Measurements from ENCODE around the gene TRIP13. TPM values are rescaled to one million over a fixed set of nuclear protein-coding genes. Genes with fewer than 3 reads are reported as not detected.

TRIP13 gene
- polyA plus RNA-seq, 1 experiment = 20.4 TPM

DNA sequence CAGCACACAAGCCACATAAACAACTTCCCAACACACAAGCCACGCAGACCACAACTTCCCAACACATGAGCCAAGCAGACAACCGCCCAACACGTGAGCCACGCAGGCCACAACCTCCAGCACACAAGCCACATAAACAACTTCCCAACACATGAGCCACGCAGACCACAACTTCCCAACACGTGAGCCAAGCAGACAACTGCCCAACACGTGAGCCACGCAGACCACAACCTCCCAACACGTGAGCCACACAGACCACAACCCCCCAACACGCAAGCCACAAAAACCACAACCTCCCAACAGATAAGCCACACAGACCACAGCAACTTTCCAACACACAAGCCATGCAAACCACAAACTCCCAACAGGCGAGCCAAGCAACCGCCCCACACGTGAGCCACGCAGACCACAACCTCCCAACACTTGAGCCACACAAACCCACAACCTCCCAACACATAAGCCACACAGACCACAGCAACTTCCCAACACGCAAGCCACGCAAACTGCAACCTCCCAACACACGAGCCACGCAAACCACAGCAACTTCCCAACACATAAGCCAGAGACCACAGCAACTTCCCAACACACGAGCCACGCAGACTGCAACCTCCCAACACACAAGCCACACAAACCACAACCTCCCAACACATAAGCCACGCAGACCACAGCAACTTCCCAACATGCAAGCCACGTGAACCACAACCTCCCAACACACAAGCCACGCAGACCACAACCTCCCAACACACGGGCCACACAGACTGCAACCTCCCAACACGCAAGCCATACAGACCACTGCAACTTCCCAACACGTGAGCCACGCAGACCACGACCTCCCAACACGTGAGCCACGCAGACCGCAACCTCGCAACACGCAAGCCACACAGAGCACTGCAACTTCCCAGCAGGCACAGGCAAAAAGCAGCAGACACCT lies 10.2 kb upstream of the TRIP13 start:
- DNase-seq (ENCODE audit: low read depth) = no peak
- CTCF ChIA-PET = no interaction called here
- Histone ChIP-seq H3K4me3 (ENCODE audit: low read depth, low read length) (no peak overlapping the region), H3K36me3 (ENCODE audit: control insufficient read depth, insufficient read depth, low read length) (peaks cover 52% of the 10 kb centered on the region), H3K27me3 (ENCODE audit: control insufficient read depth, insufficient read depth, low read length) (no peaks in the 10 kb centered on the region)
- POLR2A ChIA-PET = no interaction called here
- TF ChIP-seq, protein P1, sequence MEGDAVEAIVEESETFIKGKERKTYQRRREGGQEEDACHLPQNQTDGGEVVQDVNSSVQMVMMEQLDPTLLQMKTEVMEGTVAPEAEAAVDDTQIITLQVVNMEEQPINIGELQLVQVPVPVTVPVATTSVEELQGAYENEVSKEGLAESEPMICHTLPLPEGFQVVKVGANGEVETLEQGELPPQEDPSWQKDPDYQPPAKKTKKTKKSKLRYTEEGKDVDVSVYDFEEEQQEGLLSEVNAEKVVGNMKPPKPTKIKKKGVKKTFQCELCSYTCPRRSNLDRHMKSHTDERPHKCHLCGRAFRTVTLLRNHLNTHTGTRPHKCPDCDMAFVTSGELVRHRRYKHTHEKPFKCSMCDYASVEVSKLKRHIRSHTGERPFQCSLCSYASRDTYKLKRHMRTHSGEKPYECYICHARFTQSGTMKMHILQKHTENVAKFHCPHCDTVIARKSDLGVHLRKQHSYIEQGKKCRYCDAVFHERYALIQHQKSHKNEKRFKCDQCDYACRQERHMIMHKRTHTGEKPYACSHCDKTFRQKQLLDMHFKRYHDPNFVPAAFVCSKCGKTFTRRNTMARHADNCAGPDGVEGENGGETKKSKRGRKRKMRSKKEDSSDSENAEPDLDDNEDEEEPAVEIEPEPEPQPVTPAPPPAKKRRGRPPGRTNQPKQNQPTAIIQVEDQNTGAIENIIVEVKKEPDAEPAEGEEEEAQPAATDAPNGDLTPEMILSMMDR (IDR thresholded peaks at IDR 0.05; ENCODE audit: insufficient read depth, low read depth, low read length) = no peak

DNA sequence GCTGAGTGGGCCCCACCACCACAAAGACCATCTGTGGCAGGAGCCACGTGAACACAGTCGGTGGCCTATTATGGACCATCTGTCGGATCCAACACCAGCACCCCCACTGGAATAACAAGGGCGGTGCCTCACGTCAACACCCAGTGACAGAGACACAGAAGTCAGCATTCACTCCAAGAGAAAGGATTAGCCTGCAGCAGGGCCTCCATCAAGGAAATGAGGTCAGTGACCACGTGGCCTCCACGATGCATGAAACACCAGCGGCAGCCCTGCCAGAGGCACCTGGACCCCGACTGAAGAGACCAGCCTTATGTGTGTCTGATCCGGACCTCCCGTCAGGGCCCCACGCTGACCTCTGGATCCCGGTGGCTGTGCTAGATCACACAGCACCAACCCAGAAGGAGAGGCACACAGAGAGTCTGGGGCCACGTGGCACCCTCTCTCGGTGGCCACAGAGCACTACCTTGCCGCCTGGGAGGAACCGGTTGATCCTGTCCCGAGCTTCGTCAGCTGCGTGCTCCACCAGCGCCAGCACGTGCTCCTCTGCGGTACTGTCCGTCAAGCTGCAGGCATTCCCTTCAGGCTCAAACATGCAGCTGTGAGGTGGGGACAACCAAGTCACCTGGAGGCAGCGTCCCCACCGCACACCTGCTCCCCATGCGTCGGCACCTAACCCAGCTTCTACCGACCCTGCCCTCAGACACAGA lies 9.1 kb upstream of the TRIP13 start:
- peaks cover 53% of the 10 kb centered on the region for H3K36me3 ChIP-seq (ENCODE audit: control insufficient read depth, insufficient read depth, low read length)
- POLR2A ChIA-PET = no interaction called here
- no peaks in the 10 kb centered on the region for H3K27me3 ChIP-seq (ENCODE audit: control insufficient read depth, insufficient read depth, low read length)
- TF ChIP-seq, protein P1 (IDR thresholded peaks at IDR 0.05; ENCODE audit: insufficient read depth, low read depth, low read length) = no peak
- CTCF ChIA-PET = no interaction called here
- DNase-seq (ENCODE audit: low read depth) = no peak
- no peak overlapping the region for H3K4me3 ChIP-seq (ENCODE audit: low read depth, low read length)

DNA sequence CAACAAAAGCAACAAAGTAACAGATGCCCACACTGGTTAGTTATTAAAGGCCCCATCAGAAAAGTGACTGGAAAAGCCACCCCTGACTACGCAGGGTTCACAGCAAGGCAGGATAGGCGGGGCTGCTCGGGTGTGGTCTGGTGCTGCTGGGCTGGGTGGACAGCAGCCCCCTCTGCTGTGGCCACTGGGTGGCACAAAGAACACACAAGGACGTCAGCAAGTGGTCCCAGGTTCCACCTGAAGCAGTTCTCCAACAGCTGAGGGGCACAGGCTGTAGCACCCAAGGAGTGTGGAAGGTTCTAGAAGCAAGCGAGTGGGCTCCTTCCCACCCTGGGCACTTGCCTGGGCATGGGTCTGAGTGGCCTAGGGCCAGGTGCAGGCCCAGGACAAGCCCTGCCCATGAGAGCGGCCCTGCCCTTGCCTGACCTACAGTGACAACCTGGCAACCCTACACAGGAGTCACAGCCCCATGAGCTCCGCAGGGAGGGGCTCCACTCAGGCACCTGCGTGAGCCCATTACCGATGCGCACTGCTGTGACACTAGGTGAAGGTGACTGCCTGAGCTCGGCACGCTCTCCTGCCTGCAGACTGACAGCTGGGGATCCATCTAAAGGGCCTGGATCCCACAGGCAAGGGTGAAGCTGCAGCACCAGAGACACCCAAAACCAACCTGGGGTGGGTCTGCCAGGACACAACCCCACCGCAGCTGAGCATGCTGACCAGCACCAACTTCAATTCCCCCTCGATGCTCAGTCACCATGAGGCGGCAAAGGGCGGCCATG lies 8.1 kb upstream of the TRIP13 start:
- CTCF ChIA-PET = no interaction called here
- peaks cover 55% of the 10 kb centered on the region for H3K36me3 ChIP-seq (ENCODE audit: control insufficient read depth, insufficient read depth, low read length)

DNA sequence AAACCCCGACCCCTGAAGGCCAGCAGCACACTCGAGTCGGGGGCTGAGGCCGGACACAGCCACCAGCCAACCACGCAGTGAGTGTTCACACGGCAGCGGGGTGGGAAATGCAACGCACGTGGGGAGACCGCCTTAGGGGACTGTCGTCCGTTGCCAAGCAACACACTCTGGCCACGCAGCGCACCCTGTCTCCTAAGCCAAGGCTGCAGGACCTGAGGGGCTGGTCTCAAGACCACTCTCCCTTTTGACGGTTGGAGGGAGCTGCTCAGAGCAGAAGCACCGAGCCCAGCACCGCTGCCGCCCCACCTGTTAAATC lies 7.6 kb upstream of the TRIP13 start:
- peaks cover 57% of the 10 kb centered on the region for H3K36me3 ChIP-seq (ENCODE audit: control insufficient read depth, insufficient read depth, low read length)
- TF ChIP-seq, protein P1 (IDR thresholded peaks at IDR 0.05; ENCODE audit: insufficient read depth, low read depth, low read length) = no peak
- H3K4me3 ChIP-seq (ENCODE audit: low read depth, low read length) = no peak overlapping the region
- no peak for DNase-seq (ENCODE audit: low read depth)
- ChIA-PET CTCF (no interaction called here), POLR2A (no interaction called here)
- H3K27me3 ChIP-seq (ENCODE audit: control insufficient read depth, insufficient read depth, low read length) = no peaks in the 10 kb centered on the region

More for the DNA sequence above, 8.1 kb upstream of the TRIP13 start:
- Histone ChIP-seq H3K27me3 (ENCODE audit: control insufficient read depth, insufficient read depth, low read length) (no peaks in the 10 kb centered on the region), H3K4me3 (ENCODE audit: low read depth, low read length) (no peak overlapping the region)
- TF ChIP-seq, protein P1 (IDR thresholded peaks at IDR 0.05; ENCODE audit: insufficient read depth, low read depth, low read length) = no peak
- DNase-seq (ENCODE audit: low read depth) = no peak
- POLR2A ChIA-PET = no interaction called here

DNA sequence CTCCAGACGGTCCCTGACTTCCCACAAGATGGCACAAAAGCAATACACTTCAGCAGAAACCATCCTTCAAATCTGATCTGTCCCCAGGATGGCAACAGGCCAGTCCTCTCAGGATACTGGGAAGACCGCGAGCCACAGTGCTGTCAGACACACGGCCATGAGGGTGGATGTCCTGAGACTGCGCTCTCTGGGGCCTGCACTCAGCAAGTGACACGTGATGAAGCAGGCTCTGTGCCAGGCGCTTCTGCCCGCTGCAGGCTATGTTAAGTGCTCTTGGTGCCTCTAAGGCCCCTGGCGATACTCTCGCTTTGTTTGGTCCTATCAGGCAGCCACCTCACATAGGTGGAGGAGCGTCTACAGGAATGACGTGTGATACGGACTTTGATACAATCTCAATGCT lies 7.2 kb upstream of the TRIP13 start:
- CTCF ChIA-PET = no interaction called here
- no peak overlapping the region for H3K4me3 ChIP-seq (ENCODE audit: low read depth, low read length)
- peaks cover 60% of the 10 kb centered on the region for H3K36me3 ChIP-seq (ENCODE audit: control insufficient read depth, insufficient read depth, low read length)
- H3K27me3 ChIP-seq (ENCODE audit: control insufficient read depth, insufficient read depth, low read length) = no peaks in the 10 kb centered on the region
- POLR2A ChIA-PET = no interaction called here
- TF ChIP-seq, protein P1 (IDR thresholded peaks at IDR 0.05; ENCODE audit: insufficient read depth, low read depth, low read length) = no peak
- no peak for DNase-seq (ENCODE audit: low read depth)
